Smooth muscle cell (in vitro differentiated cells): ENCODE results near the gene VGLL4. TPM values are rescaled to one million over a fixed set of nuclear protein-coding genes. Genes with fewer than 3 reads are reported as not detected.
A peak's percentile ranks its signal among the peaks of the same experiment; 100 is the strongest.

Source experiments
- DNase-seq: peaks from one replicate; lab custom pipeline; 2025; ENCODE audit not compliant: unreplicated experiment; lab: John Stamatoyannopoulos, UW
- H2AFZ ChIP-seq: fragments of 200-600 bp; sonication (generic); 2 replicates; pipeline ENCODE4 v1.6.0; 2016; ENCODE audit warnings: antibody characterized with exemption, low read depth, mild to moderate bottlenecking
- H3F3A ChIP-seq: fragments of 200-600 bp; sonication (generic); 2 replicates; pipeline ENCODE4 v1.6.0; 2017; ENCODE audit warnings: antibody characterized with exemption, low read depth
- H3K27ac ChIP-seq: fragments of 200-600 bp; sonication (generic); 2 replicates; pipeline ENCODE4 v1.5.1; 2016; ENCODE audit warnings: low read depth, mild to moderate bottlenecking
- H3K27me3 ChIP-seq: fragments of 200-600 bp; sonication (generic); 2 replicates; pipeline ENCODE4 v1.6.1; 2016; ENCODE audit warnings: low read depth, mild to moderate bottlenecking
- H3K36me3 ChIP-seq: fragments of 200-600 bp; sonication (generic); 2 replicates; pipeline ENCODE4 v1.5.1; 2016; ENCODE audit warnings: low read depth
- H3K4me1 ChIP-seq: fragments of 200-600 bp; sonication (generic); 2 replicates; pipeline ENCODE4 v1.5.1; 2016; ENCODE audit warnings: low read depth
- H3K4me2 ChIP-seq: fragments of 200-600 bp; sonication (generic); 2 replicates; pipeline ENCODE4 v1.6.0; 2016; ENCODE audit warnings: mild to moderate bottlenecking
- H3K4me3 ChIP-seq: fragments of 200-600 bp; sonication (generic); 2 replicates; pipeline ENCODE4 v1.5.1; 2016; ENCODE audit warnings: mild to moderate bottlenecking
- H3K79me2 ChIP-seq: fragments of 200-600 bp; sonication (generic); 2 replicates; pipeline ENCODE4 v1.6.0; 2016; ENCODE audit warnings: low read depth, mild to moderate bottlenecking
- H3K9ac ChIP-seq: fragments of 200-600 bp; sonication (generic); 2 replicates; pipeline ENCODE4 v1.6.0; 2016; ENCODE audit warnings: low read depth
- H3K9me3 ChIP-seq: fragments of 200-600 bp; sonication (generic); replicated peaks from 2 replicates; pipeline ENCODE4 v1.5.1; 2016; ENCODE audit warnings: low read depth
- H4K20me1 ChIP-seq: fragments of 200-600 bp; sonication (generic); 2 replicates; pipeline ENCODE4 v1.6.0; 2016; ENCODE audit warnings: low read depth
- WGBS: methylation state at CpG from one replicate; pipeline ENCODE4 v1.1.7; 2016; ENCODE audit warnings: low lambda C conversion rate; 5-methylcytosine and 5-hydroxymethylcytosine counted together
- polyA plus RNA-seq: library from polyadenylated mRNA; unstranded; fragments of >200 nt; fragmentation: Nextera tagmentation; extraction: Ambion mirVana; gene quantifications from 2 replicates; pipeline ENCODE4 v1.2.1, GENCODE V29; 2016
- total RNA-seq: library from RNA; depleted of rRNA; stranded (reverse); fragments of >200 nt; gene quantifications from 2 replicates; pipeline ENCODE4 v1.2.3, GENCODE V29; 2014
- TF ChIP-seq, protein P1 (sequence below): fragments of 200-600 bp; sonication (generic); IDR thresholded peaks from 2 replicates; pipeline ENCODE4 v1.5.1; 2017; ENCODE audit warnings: borderline replicate concordance, mild to moderate bottlenecking, antibody characterized with exemption; ENCODE audit not compliant: insufficient read depth, poor library complexity, severe bottlenecking

VGLL4 gene
- total and polyA plus RNA-seq, 2 experiments from 2014 or later = 72.0 to 109 TPM

DNA sequence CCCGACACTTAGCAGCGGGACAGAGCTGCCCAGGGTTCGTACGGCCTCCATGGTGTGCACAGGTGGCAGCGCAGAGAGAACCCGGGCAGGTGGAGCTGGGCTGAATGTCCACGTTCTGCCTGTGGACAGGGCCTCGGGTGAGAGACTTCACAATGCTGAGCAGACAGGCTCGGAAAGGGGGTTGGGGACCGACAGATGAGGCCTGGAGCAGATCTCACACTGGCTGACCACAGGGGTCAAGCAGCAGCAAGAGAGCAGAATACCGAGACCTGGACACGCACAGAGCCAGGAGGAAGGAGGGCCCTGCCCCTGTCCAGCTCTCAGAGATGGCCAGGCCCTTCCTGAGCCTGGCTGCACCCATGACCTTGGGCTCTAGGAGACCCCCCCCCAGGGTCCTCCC lies 83.0 kb downstream of the VGLL4 start:
- Histone ChIP-seq H3K27ac (peak overlapping the region; percentile 92), H3K9ac (no peak overlapping the region)

GRCh38 chr3:11559816-11560633 lies 83.7 kb downstream of the VGLL4 start:
- Histone ChIP-seq H3K27me3 (no peaks in the 10 kb centered on the region), H3K4me1 (peaks cover 17% of the 10 kb centered on the region), H3K79me2 (peaks cover 77% of the 10 kb centered on the region), H3K27ac (peak overlapping the region; percentile 92), H3K36me3 (no peaks in the 10 kb centered on the region), H3F3A (peaks cover 50% of the 10 kb centered on the region), H3K4me3 (no peak overlapping the region), H3K9me3 (no peaks in the 10 kb centered on the region), H2AFZ (no peak overlapping the region), H3K4me2 (no peak overlapping the region), H3K9ac (no peak overlapping the region), H4K20me1 (peaks cover 90% of the 10 kb centered on the region)
- WGBS = 86% methylated on average over 15 of the region's 15 CpGs
- DNase-seq = no peak
- TF ChIP-seq, protein P1, sequence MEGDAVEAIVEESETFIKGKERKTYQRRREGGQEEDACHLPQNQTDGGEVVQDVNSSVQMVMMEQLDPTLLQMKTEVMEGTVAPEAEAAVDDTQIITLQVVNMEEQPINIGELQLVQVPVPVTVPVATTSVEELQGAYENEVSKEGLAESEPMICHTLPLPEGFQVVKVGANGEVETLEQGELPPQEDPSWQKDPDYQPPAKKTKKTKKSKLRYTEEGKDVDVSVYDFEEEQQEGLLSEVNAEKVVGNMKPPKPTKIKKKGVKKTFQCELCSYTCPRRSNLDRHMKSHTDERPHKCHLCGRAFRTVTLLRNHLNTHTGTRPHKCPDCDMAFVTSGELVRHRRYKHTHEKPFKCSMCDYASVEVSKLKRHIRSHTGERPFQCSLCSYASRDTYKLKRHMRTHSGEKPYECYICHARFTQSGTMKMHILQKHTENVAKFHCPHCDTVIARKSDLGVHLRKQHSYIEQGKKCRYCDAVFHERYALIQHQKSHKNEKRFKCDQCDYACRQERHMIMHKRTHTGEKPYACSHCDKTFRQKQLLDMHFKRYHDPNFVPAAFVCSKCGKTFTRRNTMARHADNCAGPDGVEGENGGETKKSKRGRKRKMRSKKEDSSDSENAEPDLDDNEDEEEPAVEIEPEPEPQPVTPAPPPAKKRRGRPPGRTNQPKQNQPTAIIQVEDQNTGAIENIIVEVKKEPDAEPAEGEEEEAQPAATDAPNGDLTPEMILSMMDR = no peak

More for the DNA sequence above, 83.0 kb downstream of the VGLL4 start:
- Histone ChIP-seq H3K4me1 (peaks cover 17% of the 10 kb centered on the region), H3K4me2 (no peak overlapping the region), H3K27me3 (no peaks in the 10 kb centered on the region), H3K9me3 (no peaks in the 10 kb centered on the region), H2AFZ (no peak overlapping the region), H3K36me3 (no peaks in the 10 kb centered on the region), H3K4me3 (no peak overlapping the region), H3K79me2 (peaks cover 78% of the 10 kb centered on the region), H4K20me1 (peaks cover 91% of the 10 kb centered on the region), H3F3A (peaks cover 50% of the 10 kb centered on the region)
- WGBS = 85% methylated on average over 10 of the region's 12 CpGs
- TF ChIP-seq, protein P1 = no peak
- DNase-seq = no peak

- H3K27me3 ChIP-seq = no peaks in the 10 kb centered on the region
- H3K27ac ChIP-seq = peak overlapping the region; percentile 92
- peaks cover 50% of the 10 kb centered on the region for H3F3A ChIP-seq
- H3K9ac ChIP-seq = no peak overlapping the region
- no peak overlapping the region for H3K4me2 ChIP-seq
- H3K36me3 ChIP-seq = no peaks in the 10 kb centered on the region
- H2AFZ ChIP-seq = no peak overlapping the region
- TF ChIP-seq, protein P1 = no peak
- peaks cover 17% of the 10 kb centered on the region for H3K4me1 ChIP-seq
- H3K9me3 ChIP-seq = no peaks in the 10 kb centered on the region
- peaks cover 86% of the 10 kb centered on the region for H4K20me1 ChIP-seq
- no peak overlapping the region for H3K4me3 ChIP-seq
- H3K79me2 ChIP-seq = peaks cover 71% of the 10 kb centered on the region
- WGBS = 94% methylated on average over 37 of the region's 37 CpGs
- no peak for DNase-seq
Observed at GRCh38 chr3:11558918-11559815, 84.5 kb downstream of the VGLL4 start.
